ENCODE results near the gene C7orf57. TPM values are rescaled to one million over a fixed set of nuclear protein-coding genes. Genes with fewer than 3 reads are reported as not detected.

Gene C7orf57
- total and polyA plus RNA-seq, 10 of the 15 experiments (the other 5 are each of a cell fraction or from before 2014, with no cell fraction given), result 0.04 to 0.21 (median 0.10) TPM; not detected in 5

GRCh38 chr7:47992446-47992845, 42.9 kb upstream of the C7orf57 start (continued):
- TF ChIP-seq ZBTB4 (CRISPR knock-in tag; IDR thresholded peaks at IDR 0.05) (no peak), JUND (IDR thresholded peaks at IDR 0.05; ENCODE audit: low read depth, low read length) (no peak), PML (IDR thresholded peaks at IDR 0.05; ENCODE audit: low read length) (no peak)

- no peaks in the 10 kb centered on the region for H3K27me3 ChIP-seq (replicated peaks in 1 of 2; ENCODE audit: control insufficient read depth in 2 of 2, insufficient read depth in 2 of 2, low read length in 1 of 2)
- no peaks in the 10 kb centered on the region for H3K79me2 ChIP-seq (ENCODE audit: control insufficient read depth, insufficient read depth, low read length)
- no peaks in the 10 kb centered on the region for H4K20me1 ChIP-seq (ENCODE audit: control insufficient read depth, insufficient read depth)
- no peak for ATAC-seq
- H3K4me1 ChIP-seq (ENCODE audit: control insufficient read depth, insufficient read depth, low read length), result peaks cover 2% of the 10 kb centered on the region; the same call in 1 of the 2 replicates
- DNase-seq (ENCODE audit: low read depth, low spot score), result no peak
- H3K4me2 ChIP-seq (ENCODE audit: control insufficient read depth, insufficient read depth), result no peak overlapping the region
- FAIRE-seq, result no peak
- CTCF ChIA-PET, result interaction anchor here (0.6 to 1.0 kb wide), 2 partner anchors 55 to 111 kb away, joined by 3 read pairs; no protein-coding TSS in a partner anchor
- RAD21 ChIA-PET (ENCODE audit: unreplicated experiment), result no interaction called here
- no peaks in the 10 kb centered on the region for H3K9me3 ChIP-seq (replicated peaks; ENCODE audit: control insufficient read depth, insufficient read depth, low read length)
- intact Hi-C loops (cut with micrococcal nuclease; ENCODE audit: unreplicated experiment), result no loop called here
- SMC1A ChIA-PET (ENCODE audit: uncharacterized antibody, unreplicated experiment), result interaction anchor here (0.9 to 1.3 kb wide), 2 partner anchors 111 to 115 kb away, joined by 3 to 5 read pairs; no protein-coding TSS in a partner anchor
- H3K27ac ChIP-seq (ENCODE audit: control insufficient read depth, insufficient read depth), result no peak overlapping the region
- no peaks in the 10 kb centered on the region for H3K36me3 ChIP-seq (ENCODE audit: control insufficient read depth in 2 of 2, insufficient read depth in 2 of 2, low read length in 1 of 2)
- 61% methylated on average over 12 of the region's 12 CpGs for WGBS (ENCODE audit: insufficient coverage, insufficient replicate concordance, low lambda C conversion rate, missing lambda C conversion rate)
- no TSS peak for BruUV-seq (replicated peaks)
- in situ Hi-C loops (cut with MboI), result no loop called here
- no peak overlapping the region for H2AFZ ChIP-seq (ENCODE audit: control insufficient read depth, low read depth, low read length)
- no peak overlapping the region for H3K9ac ChIP-seq (ENCODE audit: control insufficient read depth, insufficient read depth, low read length)
- POLR2A ChIA-PET, result no interaction called here
- H3K4me3 ChIP-seq, result no peak overlapping the region
- no peak for TF ChIP-seq SKIL (IDR thresholded peaks at IDR 0.05; ENCODE audit: low read depth, poor library complexity, severe bottlenecking)
- no peak for TF ChIP-seq POLR2AphosphoS5 (IDR thresholded peaks at IDR 0.05; ENCODE audit: low read length)
- TF ChIP-seq FOS (IDR thresholded peaks at IDR 0.05; ENCODE audit: borderline replicate concordance, extremely low read depth, insufficient read length), result no peak
- TF ChIP-seq PAX5 (IDR thresholded peaks at IDR 0.05; ENCODE audit: borderline replicate concordance, low read depth, low read length), result no peak
- no peak for TF ChIP-seq E2F4 (IDR thresholded peaks at IDR 0.05; ENCODE audit: low read depth, low read length)
- no peak for TF ChIP-seq ZBED1 (IDR thresholded peaks at IDR 0.05; ENCODE audit: borderline replicate concordance)
- TF ChIP-seq MYC (IDR thresholded peaks at IDR 0.05; ENCODE audit: insufficient read depth, insufficient read length, insufficient replicate concordance, low read length, severe bottlenecking), result no peak
- no peak for TF ChIP-seq TCF12 (IDR thresholded peaks at IDR 0.05; ENCODE audit: low read depth, low read length)
- no peak for TF ChIP-seq EP300 (IDR thresholded peaks at IDR 0.05; ENCODE audit: borderline replicate concordance in 1 of 2, control insufficient read depth in 1 of 2, low read depth in 2 of 2, low read length in 2 of 2)
- TF ChIP-seq POU2F2 (IDR thresholded peaks at IDR 0.05; ENCODE audit: borderline replicate concordance, low read depth, low read length), result no peak
- no peak for TF ChIP-seq POLR2AphosphoS2 (IDR thresholded peaks at IDR 0.05; ENCODE audit: low read depth, low read length)
- TF ChIP-seq FOXK2 (IDR thresholded peaks at IDR 0.05), result no peak
Measured at GRCh38 chr7:47999413-47999812, 35.9 kb upstream of the C7orf57 start.
